ENCODE measurements around the gene TAOK1. TPM values are rescaled to one million over a fixed set of nuclear protein-coding genes. Genes with fewer than 3 reads are reported as not detected.

The TAOK1 gene
- total and polyA plus RNA-seq, 9 of the 15 experiments (the other 6 are each of a cell fraction or from before 2014, with no cell fraction given): 3.2 to 33.1 (median 16.5) TPM

GRCh38 chr17:29572691-29573557, 182.8 kb downstream of the TAOK1 start (continued):
- TF ChIP-seq HDAC1 (IDR thresholded peaks at IDR 0.05) (no peak), ZNF3 (CRISPR knock-in tag; IDR thresholded peaks at IDR 0.05) (no peak), CREB3L1 (IDR thresholded peaks at IDR 0.05; ENCODE audit: borderline replicate concordance, low read depth) (peak; percentile 97), RBM25 (IDR thresholded peaks at IDR 0.05; ENCODE audit: low read depth, low read length, severe bottlenecking) (no peak), L3MBTL2 (IDR thresholded peaks at IDR 0.05) (peak; percentile 84), HNRNPL (IDR thresholded peaks at IDR 0.05; ENCODE audit: low read depth, low read length) (peak; percentile 12; the same call in 1 of the 2 replicates), ETS1 (conservative IDR thresholded peaks at IDR 0.05; ENCODE audit: control insufficient read depth, low read depth, low read length) (peak; percentile 50; the same call in 1 of the 2 replicates), RB1 (IDR thresholded peaks at IDR 0.05; ENCODE audit: low read depth) (peak; percentile 56; the same call in 1 of the 2 replicates), REST (IDR thresholded peaks at IDR 0.05; ENCODE audit: borderline replicate concordance) (peak; percentile 47; the same call in 1 of the 2 replicates), REST (CRISPR knock-in tag; IDR thresholded peaks at IDR 0.05; ENCODE audit: low read depth) (no peak), HNRNPUL1 (IDR thresholded peaks at IDR 0.05; ENCODE audit: low read length) (no peak), MYC (IDR thresholded peaks at IDR 0.05; ENCODE audit: low read depth, low read length) (peak; percentile 92), MYC (CRISPR knock-in tag; IDR thresholded peaks at IDR 0.05; ENCODE audit: borderline replicate concordance, low read depth) (no peak)

All from K562 (cell line).